Neutrophil (primary cell): ENCODE measurements around the gene TSC22D4.
"Not testable (repeated sequence)": the region's sequence is repeated elsewhere in the genome, so short reads cannot be mapped to it uniquely, and the experiment has no call there.

Experiments used
- H3K27ac ChIP-seq: fragments of 200-600 bp; sonication (generic); 2 replicates; pipeline ENCODE4 v1.5.1; 2016; ENCODE audit warnings: mild to moderate bottlenecking, moderate library complexity
- H3K27me3 ChIP-seq: fragments of 200-600 bp; sonication (generic); 2 replicates; pipeline ENCODE4 v1.6.0; 2016; ENCODE audit warnings: mild to moderate bottlenecking
- H3K36me3 ChIP-seq: fragments of 200-600 bp; sonication (generic); 2 replicates; pipeline ENCODE4 v1.5.1; 2017
- H3K4me1 ChIP-seq, 2 experiments: fragments of 200-600 bp in 1 of 2; sonication (generic) in 1 of 2; 1 replicate in 1 of 2; 2 replicates in 1 of 2; pipeline versions ENCODE4 v1.5.1 to v1.6.1; 2013 to 2016; ENCODE audit warnings: low read depth in 1 of 2, low read length in 1 of 2, mild to moderate bottlenecking in 1 of 2, moderate library complexity in 1 of 2; ENCODE audit not compliant: control insufficient read depth in 1 of 2, insufficient read depth in 1 of 2
- H3K4me3 ChIP-seq, 2 experiments: fragments of 200-600 bp in 1 of 2; sonication (generic) in 1 of 2; 1 replicate in 1 of 2; 2 replicates in 1 of 2; pipeline ENCODE4 v1.5.1; 2013 to 2016; ENCODE audit warnings: low read depth in 1 of 2, low read length in 1 of 2, mild to moderate bottlenecking in 1 of 2, moderate library complexity in 1 of 2
- H3K9me3 ChIP-seq: fragments of 200-600 bp; sonication (generic); 2 replicates; pipeline ENCODE4 v1.5.1; 2016
- TF ChIP-seq, protein P1 (sequence below): fragments of 200-600 bp; sonication (generic); IDR thresholded peaks from 2 replicates; pipeline ENCODE4 v1.5.1; 2016; ENCODE audit warnings: antibody characterized with exemption

The TSC22D4 gene

GRCh38 chr7:100509231-100509630 is 30.2 kb upstream of the TSC22D4 start:
- H3K4me3 ChIP-seq, result no peak overlapping the region
- peaks cover 4% of the 10 kb centered on the region for H3K27me3 ChIP-seq
- no peak overlapping the region for H3K27ac ChIP-seq
- TF ChIP-seq, protein P1, sequence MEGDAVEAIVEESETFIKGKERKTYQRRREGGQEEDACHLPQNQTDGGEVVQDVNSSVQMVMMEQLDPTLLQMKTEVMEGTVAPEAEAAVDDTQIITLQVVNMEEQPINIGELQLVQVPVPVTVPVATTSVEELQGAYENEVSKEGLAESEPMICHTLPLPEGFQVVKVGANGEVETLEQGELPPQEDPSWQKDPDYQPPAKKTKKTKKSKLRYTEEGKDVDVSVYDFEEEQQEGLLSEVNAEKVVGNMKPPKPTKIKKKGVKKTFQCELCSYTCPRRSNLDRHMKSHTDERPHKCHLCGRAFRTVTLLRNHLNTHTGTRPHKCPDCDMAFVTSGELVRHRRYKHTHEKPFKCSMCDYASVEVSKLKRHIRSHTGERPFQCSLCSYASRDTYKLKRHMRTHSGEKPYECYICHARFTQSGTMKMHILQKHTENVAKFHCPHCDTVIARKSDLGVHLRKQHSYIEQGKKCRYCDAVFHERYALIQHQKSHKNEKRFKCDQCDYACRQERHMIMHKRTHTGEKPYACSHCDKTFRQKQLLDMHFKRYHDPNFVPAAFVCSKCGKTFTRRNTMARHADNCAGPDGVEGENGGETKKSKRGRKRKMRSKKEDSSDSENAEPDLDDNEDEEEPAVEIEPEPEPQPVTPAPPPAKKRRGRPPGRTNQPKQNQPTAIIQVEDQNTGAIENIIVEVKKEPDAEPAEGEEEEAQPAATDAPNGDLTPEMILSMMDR, result no peak
- H3K4me1 ChIP-seq, result no peaks in the 10 kb centered on the region
- H3K36me3 ChIP-seq, result no peaks in the 10 kb centered on the region
- H3K9me3 ChIP-seq, result no peaks in the 10 kb centered on the region

DNA sequence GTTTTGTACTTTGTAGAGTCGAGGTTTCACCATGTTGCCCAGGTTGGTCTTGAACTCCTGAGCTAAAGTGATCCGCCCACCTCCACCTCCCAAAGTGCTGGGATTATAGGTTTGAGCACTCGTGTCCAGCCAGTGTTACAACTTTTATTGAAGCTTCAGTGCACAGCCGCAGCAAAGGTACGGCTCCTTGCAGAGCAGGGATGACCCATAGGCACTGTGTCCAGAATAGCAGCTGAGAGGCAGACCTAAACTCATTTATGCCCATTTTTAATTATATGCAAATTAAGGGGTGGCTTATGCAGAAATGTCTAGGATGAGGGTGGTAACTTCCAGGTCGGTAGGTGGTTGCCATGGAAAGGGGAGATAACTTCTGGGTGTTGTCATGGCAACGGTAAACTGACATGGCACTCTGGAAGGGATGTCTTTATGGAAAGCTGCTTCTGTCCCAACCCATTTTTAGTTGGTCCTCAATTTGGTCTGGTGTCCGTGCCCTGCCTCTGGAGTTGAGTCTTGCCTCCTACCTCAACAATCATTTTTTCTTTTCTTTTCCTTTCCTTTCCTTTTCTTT is 27.4 kb upstream of the TSC22D4 start:
- Histone ChIP-seq H3K36me3 (no peaks in the 10 kb centered on the region), H3K27me3 (peaks cover 10% of the 10 kb centered on the region), H3K9me3 (no peaks in the 10 kb centered on the region), H3K4me3 (no peak overlapping the region), H3K4me1 (no peaks in the 10 kb centered on the region), H3K27ac (no peak overlapping the region)
- TF ChIP-seq, protein P1, result no peak

- no peak overlapping the region for H3K4me3 ChIP-seq
- H3K9me3 ChIP-seq, result no peaks in the 10 kb centered on the region
- peaks cover 22% of the 10 kb centered on the region for H3K27me3 ChIP-seq
- TF ChIP-seq, protein P1, result no peak
- H3K36me3 ChIP-seq, result no peaks in the 10 kb centered on the region
- H3K27ac ChIP-seq, result no peak overlapping the region
- no peaks in the 10 kb centered on the region for H3K4me1 ChIP-seq
These were observed 26.0 kb upstream of the TSC22D4 start for GRCh38 chr7:100504887-100505611.

GRCh38 chr7:100504031-100504430 is 25.0 kb upstream of the TSC22D4 start:
- H3K4me1 ChIP-seq, H3K36me3 ChIP-seq, H3K27ac ChIP-seq, H3K9me3 ChIP-seq, H3K4me3 ChIP-seq: not testable (repeated sequence)
- peaks cover 30% of the 10 kb centered on the region for H3K27me3 ChIP-seq

- not testable (repeated sequence) for H3K4me1 ChIP-seq, H3K27ac ChIP-seq, H3K4me3 ChIP-seq, H3K9me3 ChIP-seq, H3K36me3 ChIP-seq
- peaks cover 43% of the 10 kb centered on the region for H3K27me3 ChIP-seq
These were observed 21.7 kb upstream of the TSC22D4 start for GRCh38 chr7:100500743-100501142.

GRCh38 chr7:100496509-100496908 is 17.5 kb upstream of the TSC22D4 start:
- Histone ChIP-seq H3K27ac (no peak overlapping the region), H3K4me1 (peaks cover 0 to 9% of the 10 kb centered on the region in 2 experiments), H3K27me3 (peaks cover 79% of the 10 kb centered on the region), H3K36me3 (no peaks in the 10 kb centered on the region), H3K9me3 (no peaks in the 10 kb centered on the region), H3K4me3 (no peak overlapping the region)
- TF ChIP-seq, protein P1, result no peak
